ENCODE data around the gene PPM1G.
"Not testable (repeated sequence)": the region's sequence is repeated elsewhere in the genome, so short reads cannot be mapped to it uniquely, and the experiment has no call there.

Gene PPM1G

DNA sequence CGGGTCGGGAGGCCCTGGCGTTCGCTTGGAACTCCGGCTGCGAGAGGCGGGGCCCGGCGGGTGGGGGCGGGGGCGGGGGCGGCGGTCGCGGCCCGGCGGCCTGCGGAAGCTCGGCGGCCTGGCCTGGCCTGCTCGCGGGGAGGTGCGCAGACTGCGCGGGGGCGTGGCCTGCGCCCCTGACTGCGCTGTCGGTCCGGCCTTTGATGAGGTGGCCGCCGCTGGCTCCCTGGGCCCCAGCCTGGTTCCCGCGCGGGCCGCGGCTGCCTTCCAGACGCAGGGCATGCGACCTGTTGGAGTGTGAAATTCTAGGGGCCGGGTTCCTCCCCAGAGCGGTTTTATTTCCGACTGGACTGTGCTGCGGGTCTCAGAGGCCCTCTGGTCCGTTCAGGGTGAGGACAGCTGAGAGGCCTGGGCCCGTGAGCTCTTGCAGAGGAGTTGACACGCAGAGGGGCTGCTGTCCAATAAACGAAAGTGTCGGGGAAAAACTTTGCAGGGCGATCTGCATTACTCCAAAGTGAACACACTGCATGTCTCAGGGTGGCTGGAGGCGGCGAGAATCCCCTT lies 19.7 kb upstream of the PPM1G start:
- Mint-ChIP-seq H3K4me3 (peak overlapping the region; percentile 95), H3K27ac (ENCODE audit: low read depth) (peak overlapping the region; percentile 96), H3K36me3 (ENCODE audit: insufficient read depth) (peaks cover 22% of the 10 kb centered on the region), H3K9me3 (no peaks in the 10 kb centered on the region), H3K4me1 (peaks cover 42% of the 10 kb centered on the region), H3K27me3 (no peaks in the 10 kb centered on the region)
- DNase-seq (ENCODE audit: low spot score in 2 of 2) (peak in 1 of 2 donors; percentile 31), ATAC-seq (replicated peaks; ENCODE audit: extremely low read depth, poor library complexity, severe bottlenecking) (peak; percentile 64)

DNA sequence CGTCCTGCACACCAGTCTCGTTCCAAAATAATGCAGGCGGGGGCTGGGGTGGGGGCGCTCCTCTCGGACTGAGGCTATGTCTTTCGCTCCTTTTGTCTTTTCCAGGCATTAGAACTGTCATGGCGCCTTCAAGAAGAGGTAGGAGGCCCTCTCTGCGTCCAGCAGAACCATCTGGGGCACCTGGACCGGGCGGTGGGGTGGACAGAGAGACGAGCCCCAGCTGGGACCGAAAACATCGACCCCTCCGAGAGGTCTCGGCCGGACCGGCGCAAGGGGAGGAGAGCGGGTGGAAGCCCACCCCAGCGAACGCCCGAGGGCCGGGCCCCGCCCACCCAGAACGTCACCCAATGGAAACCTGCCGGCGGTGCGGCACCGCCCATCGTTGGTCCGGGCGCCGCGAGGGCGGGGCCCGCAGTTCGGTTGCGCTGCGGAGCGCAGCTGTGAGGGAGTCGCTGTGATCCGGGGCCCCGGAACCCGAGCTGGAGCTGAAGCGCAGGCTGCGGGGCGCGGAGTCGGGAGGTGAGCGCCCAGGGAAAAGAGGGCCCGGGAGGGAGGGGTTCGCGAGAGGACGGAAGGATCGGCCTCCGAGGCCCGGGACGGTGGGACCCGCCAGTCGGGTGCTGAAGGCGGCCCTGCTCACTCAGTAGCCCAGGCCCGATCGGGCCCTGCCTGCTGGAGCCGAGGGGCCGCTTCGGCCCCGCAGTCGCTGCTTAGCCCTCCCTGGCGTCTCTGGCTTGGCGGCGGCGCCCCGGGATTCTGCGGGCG lies 19.0 kb upstream of the PPM1G start, which contains the start of gene NRBP1:
TSS of gene NRBP1 (plus strand) at position 419 of the 765 bp plus-strand sequence. CDS start 4,643 bp downstream, outside the sequence.
- Mint-ChIP-seq H3K36me3 (ENCODE audit: insufficient read depth) (peaks cover 15% of the 10 kb centered on the region), H3K27me3 (no peaks in the 10 kb centered on the region)
- DNase-seq (ENCODE audit: low spot score in 2 of 2), result peak; percentile 78 to 79

DNA sequence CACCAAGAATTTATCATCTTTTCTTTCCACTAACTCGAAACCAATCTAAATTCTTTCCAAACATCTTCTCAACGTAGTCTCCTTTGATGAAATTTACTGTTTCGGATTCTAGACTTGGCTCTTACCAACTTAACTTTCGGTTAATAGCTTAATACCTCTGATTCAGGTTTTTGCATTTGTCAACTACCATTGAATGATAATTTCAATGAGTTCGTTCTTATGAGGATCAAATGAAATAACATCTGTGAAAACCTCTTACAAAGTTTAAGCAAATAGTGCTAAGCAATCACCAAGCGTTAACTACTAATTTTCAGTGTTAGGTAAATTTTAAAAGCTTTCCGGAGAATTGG lies 18.4 kb upstream of the PPM1G start:
- no peak for DNase-seq (ENCODE audit: low spot score in 2 of 2)
- Mint-ChIP-seq H3K4me1 (peaks cover 34% of the 10 kb centered on the region), H3K27ac (ENCODE audit: low read depth) (peak overlapping the region; percentile 96), H3K36me3 (ENCODE audit: insufficient read depth) (peaks cover 12% of the 10 kb centered on the region), H3K9me3 (no peaks in the 10 kb centered on the region), H3K4me3 (peak overlapping the region; percentile 95), H3K27me3 (no peaks in the 10 kb centered on the region)
- no peak for ATAC-seq (replicated peaks; ENCODE audit: extremely low read depth, poor library complexity, severe bottlenecking)

More for the DNA sequence above, 19.0 kb upstream of the PPM1G start, which contains the start of gene NRBP1:
- peak within 1 kb of the TSS; percentile 95 for H3K4me3 Mint-ChIP-seq
- H3K4me1 Mint-ChIP-seq, result peaks cover 38% of the 10 kb centered on the region
- ATAC-seq (replicated peaks; ENCODE audit: extremely low read depth, poor library complexity, severe bottlenecking), result peak; percentile 93
- H3K27ac Mint-ChIP-seq (ENCODE audit: low read depth), result peak within 1 kb of the TSS; percentile 96
- no peaks in the 10 kb centered on the region for H3K9me3 Mint-ChIP-seq

DNA sequence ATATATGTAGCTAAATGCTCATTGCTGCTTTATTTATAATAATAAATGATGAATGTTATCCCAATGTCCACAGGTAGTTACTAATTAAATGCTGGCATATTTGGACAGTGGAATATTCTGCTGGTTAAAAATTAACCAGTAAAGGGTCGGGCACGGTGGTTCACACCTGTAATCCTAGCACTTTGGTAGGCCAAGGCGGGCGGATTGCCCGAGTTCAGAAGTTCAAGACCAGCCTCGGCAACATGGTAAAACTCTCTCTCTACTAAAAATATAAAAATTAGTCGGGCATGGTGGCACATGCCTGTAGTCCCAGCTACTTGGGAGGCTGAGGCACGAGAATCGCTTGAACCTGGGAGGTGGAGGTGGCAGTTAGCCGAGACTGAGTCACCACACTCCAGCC lies 15.6 kb upstream of the PPM1G start:
- not testable (repeated sequence) for ATAC-seq (replicated peaks; ENCODE audit: extremely low read depth, poor library complexity, severe bottlenecking); DNase-seq (ENCODE audit: low spot score in 2 of 2); H3K27ac Mint-ChIP-seq (ENCODE audit: low read depth); H3K27me3 Mint-ChIP-seq; H3K4me3 Mint-ChIP-seq; H3K9me3 Mint-ChIP-seq
- Mint-ChIP-seq H3K36me3 (ENCODE audit: insufficient read depth) (peaks cover 10% of the 10 kb centered on the region), H3K4me1 (peaks cover 22% of the 10 kb centered on the region)

DNA sequence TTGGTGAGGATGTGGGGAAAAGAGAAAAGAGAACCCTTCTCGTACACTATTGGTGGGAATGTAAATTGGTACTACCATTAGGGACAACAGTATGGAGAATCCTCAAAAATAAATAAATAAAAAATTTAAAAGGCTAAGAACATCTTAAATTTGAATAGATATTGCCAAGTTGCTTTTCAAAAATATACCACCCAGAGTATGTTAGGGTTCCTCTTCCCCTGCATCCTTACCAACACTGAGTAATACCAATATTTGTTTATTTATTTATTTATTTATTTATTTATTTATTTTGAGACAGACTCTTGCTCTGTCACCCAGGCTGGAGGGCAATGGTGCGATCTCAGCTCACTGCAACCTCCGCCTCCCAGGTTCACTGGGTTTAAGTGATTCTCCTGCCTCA lies 13.6 kb upstream of the PPM1G start:
- H3K27me3 Mint-ChIP-seq, result no peaks in the 10 kb centered on the region
- peaks cover 5% of the 10 kb centered on the region for H3K4me1 Mint-ChIP-seq
- no peak overlapping the region for H3K27ac Mint-ChIP-seq (ENCODE audit: low read depth)
- no peaks in the 10 kb centered on the region for H3K9me3 Mint-ChIP-seq
- DNase-seq (ENCODE audit: low spot score in 2 of 2) (no peak), ATAC-seq (replicated peaks; ENCODE audit: extremely low read depth, poor library complexity, severe bottlenecking) (no peak)
- H3K36me3 Mint-ChIP-seq (ENCODE audit: insufficient read depth), result peaks cover 2% of the 10 kb centered on the region
- no peak overlapping the region for H3K4me3 Mint-ChIP-seq

- DNase-seq (ENCODE audit: low spot score in 2 of 2), result no peak
- Mint-ChIP-seq H3K36me3 (ENCODE audit: insufficient read depth) (no peaks in the 10 kb centered on the region), H3K4me1 (no peaks in the 10 kb centered on the region), H3K4me3 (no peak overlapping the region), H3K9me3 (no peaks in the 10 kb centered on the region), H3K27me3 (no peaks in the 10 kb centered on the region), H3K27ac (ENCODE audit: low read depth) (no peak overlapping the region)
- no peak for ATAC-seq (replicated peaks; ENCODE audit: extremely low read depth, poor library complexity, severe bottlenecking)
Measured at GRCh38 chr2:27421660-27422250, 12.4 kb upstream of the PPM1G start.

GRCh38 chr2:27420996-27421395 lies 11.6 kb upstream of the PPM1G start:
- H3K27me3 Mint-ChIP-seq, result no peaks in the 10 kb centered on the region
- H3K27ac Mint-ChIP-seq (ENCODE audit: low read depth), result no peak overlapping the region
- H3K36me3 Mint-ChIP-seq (ENCODE audit: insufficient read depth), result no peaks in the 10 kb centered on the region
- no peak overlapping the region for H3K4me3 Mint-ChIP-seq
- no peaks in the 10 kb centered on the region for H3K9me3 Mint-ChIP-seq
- H3K4me1 Mint-ChIP-seq, result no peaks in the 10 kb centered on the region
- DNase-seq (ENCODE audit: low spot score in 2 of 2) (no peak), ATAC-seq (replicated peaks; ENCODE audit: extremely low read depth, poor library complexity, severe bottlenecking) (no peak)

DNA sequence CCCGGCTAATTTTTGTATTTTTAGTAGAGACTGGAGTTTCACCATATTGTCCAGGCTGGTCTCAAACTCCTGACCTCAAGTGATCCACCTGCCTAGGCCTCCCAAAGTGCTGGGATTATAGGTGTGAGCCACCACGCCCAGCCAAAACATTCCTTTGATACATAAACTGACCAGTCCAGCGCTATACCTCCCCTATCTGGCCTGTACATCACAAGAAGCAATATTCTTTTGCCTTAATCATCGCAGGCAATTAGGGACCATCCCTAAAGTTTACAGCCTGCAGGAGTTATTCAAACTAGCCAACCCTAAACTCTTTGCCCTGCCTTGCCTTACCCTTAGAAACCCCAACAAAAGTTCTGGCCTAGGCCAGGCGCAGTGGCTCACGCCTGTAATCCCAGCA lies 6.8 kb upstream of the PPM1G start:
- H3K4me1 Mint-ChIP-seq, result no peaks in the 10 kb centered on the region
- H3K4me3 Mint-ChIP-seq, result no peak overlapping the region
- no peaks in the 10 kb centered on the region for H3K36me3 Mint-ChIP-seq (ENCODE audit: insufficient read depth)
- no peak overlapping the region for H3K27ac Mint-ChIP-seq (ENCODE audit: low read depth)
- H3K9me3 Mint-ChIP-seq, result no peaks in the 10 kb centered on the region
- ATAC-seq (replicated peaks; ENCODE audit: extremely low read depth, poor library complexity, severe bottlenecking) (no peak), DNase-seq (ENCODE audit: low spot score in 2 of 2) (no peak)
- H3K27me3 Mint-ChIP-seq, result peaks cover 16% of the 10 kb centered on the region

DNA sequence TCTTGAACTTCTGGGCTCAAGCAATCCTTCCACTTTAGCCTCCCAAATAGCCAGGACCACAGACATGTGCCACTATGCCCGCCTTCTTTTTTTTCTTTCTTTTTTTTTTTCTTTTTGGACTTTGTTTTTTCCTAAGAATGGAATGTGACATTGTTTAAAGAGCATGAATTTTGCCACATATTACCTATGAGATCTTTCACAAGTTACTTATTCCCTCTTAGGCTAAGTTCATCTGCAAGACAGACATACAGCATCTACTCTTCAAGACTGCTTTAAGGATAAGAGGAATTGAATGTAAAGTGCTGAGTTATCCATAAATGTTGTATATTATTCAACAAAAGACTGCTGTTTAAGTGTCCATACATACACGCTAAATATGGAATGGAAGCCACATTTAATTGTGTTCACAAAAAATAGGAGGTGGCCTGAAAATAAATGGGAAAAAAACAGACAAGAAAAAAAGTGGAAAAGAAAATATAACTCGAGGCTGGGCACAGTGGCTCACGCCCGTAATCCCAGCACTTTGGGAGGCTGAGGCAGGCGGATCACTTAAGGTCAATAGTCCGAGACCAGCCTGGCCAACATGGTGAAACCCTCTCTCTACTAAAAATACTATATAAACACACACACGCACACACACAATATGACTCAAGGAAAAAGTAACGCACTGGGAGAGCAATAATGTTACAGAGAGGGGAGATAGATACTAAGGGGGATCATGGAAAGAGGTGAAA lies 3.2 kb upstream of the PPM1G start:
- H3K9me3 Mint-ChIP-seq, result no peaks in the 10 kb centered on the region
- no peak for DNase-seq (ENCODE audit: low spot score in 2 of 2)
- peaks cover 16% of the 10 kb centered on the region for H3K27me3 Mint-ChIP-seq
- peaks cover 19% of the 10 kb centered on the region for H3K4me1 Mint-ChIP-seq
- peaks cover 6% of the 10 kb centered on the region for H3K36me3 Mint-ChIP-seq (ENCODE audit: insufficient read depth)
- no peak overlapping the region for H3K4me3 Mint-ChIP-seq
- H3K27ac Mint-ChIP-seq (ENCODE audit: low read depth), result no peak overlapping the region
- no peak for ATAC-seq (replicated peaks; ENCODE audit: extremely low read depth, poor library complexity, severe bottlenecking)

GRCh38 chr2:27408601-27409320 lies 630 bp downstream of the PPM1G start:
- DNase-seq (ENCODE audit: low spot score in 2 of 2), result no peak

DNA sequence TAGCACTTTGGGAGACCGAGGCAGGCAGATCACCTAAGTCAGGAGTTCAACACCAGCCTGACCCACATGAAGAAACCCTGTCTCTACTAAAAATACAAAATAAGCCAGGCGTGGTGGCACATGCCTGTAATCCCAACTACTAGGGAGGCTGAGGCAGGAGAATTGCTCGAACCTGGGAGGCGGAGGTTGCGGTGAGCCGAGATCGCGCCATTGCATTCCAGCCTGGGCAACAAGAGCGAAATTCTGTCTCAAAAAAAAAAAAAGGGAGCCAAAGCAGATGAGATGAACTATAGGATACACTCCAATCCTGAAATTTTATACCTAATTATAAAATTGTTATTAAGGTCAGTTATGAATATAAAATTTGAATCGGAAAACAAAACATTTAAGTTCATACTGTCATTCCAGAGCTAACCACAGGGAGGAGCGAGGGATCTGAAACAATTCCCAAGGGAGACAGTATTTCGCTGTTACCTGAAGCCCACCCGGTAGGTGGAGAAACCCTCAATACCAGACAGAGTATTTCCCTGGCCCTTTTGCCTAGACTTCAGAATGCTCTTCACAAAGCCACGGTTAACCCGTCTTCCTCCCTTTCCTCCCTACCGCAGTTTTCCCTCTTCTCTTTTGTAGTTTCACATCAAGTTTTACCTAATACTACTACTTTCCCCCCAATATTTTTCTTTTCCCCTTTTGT lies 1.4 kb downstream of the PPM1G start:
- Mint-ChIP-seq H3K27ac (ENCODE audit: low read depth) (peak overlapping the region; percentile 52), H3K36me3 (ENCODE audit: insufficient read depth) (peaks cover 16% of the 10 kb centered on the region), H3K9me3 (no peaks in the 10 kb centered on the region), H3K27me3 (peaks cover 12% of the 10 kb centered on the region), H3K4me3 (peak overlapping the region; percentile 86), H3K4me1 (peaks cover 35% of the 10 kb centered on the region)
- ATAC-seq (replicated peaks; ENCODE audit: extremely low read depth, poor library complexity, severe bottlenecking) (no peak), DNase-seq (ENCODE audit: low spot score in 2 of 2) (no peak)

More at GRCh38 chr2:27408601-27409320, 630 bp downstream of the PPM1G start:
- no peak for ATAC-seq (replicated peaks; ENCODE audit: extremely low read depth, poor library complexity, severe bottlenecking)
- Mint-ChIP-seq H3K27me3 (peaks cover 16% of the 10 kb centered on the region), H3K9me3 (no peaks in the 10 kb centered on the region), H3K4me3 (peak overlapping the region; percentile 86), H3K36me3 (ENCODE audit: insufficient read depth) (peaks cover 16% of the 10 kb centered on the region), H3K4me1 (peaks cover 35% of the 10 kb centered on the region), H3K27ac (ENCODE audit: low read depth) (peak overlapping the region; percentile 75)

All from central memory CD8-positive, alpha-beta T cell (primary cell).